Measurements from ENCODE around the gene ATP5MC3.
A peak's percentile ranks its signal among the peaks of the same experiment; 100 is the strongest.
"Not testable (repeated sequence)": the region's sequence is repeated elsewhere in the genome, so short reads cannot be mapped to it uniquely, and the experiment has no call there.

The ATP5MC3 gene

GRCh38 chr2:175181104-175181876, at the start of gene ATP5MC3:
Gene ATP5MC3, minus strand, starts transcription at chr2:175181710. Its CDS starts 317 bp downstream, at chr2:175181393.
- Histone ChIP-seq H3K4me1 (peaks cover 13 to 29% (median 18%) of the 10 kb centered on the region in 10 experiments), H3K4me3 (peak within 1 kb of the TSS; percentile 77 to 96 (median 86)), H3K27me3 (no peaks in the 10 kb centered on the region), H3K9me3 (replicated peaks in 1 of 11) (no peaks in the 10 kb centered on the region; a peak in 2 of 22 replicates), H4K20me1 (peaks cover 35 to 50% (median 46%) of the 10 kb centered on the region in 11 experiments; a peak in 21 of 22 replicates), H3K27ac (peak within 1 kb of the TSS; percentile 84 to 94 (median 90)), H3K36me3 (peaks cover 38 to 43% (median 41%) of the 10 kb centered on the region in 11 experiments), H3K4me2 (peak within 1 kb of the TSS; percentile 69 to 95 (median 80)), H3K9ac (peak within 1 kb of the TSS; percentile 88 to 98 (median 91))
- no peak for TF ChIP-seq Cebpa-rat (IDR thresholded peaks at IDR 0.05)

GRCh38 chr2:175228601-175229000, 47.1 kb upstream of the ATP5MC3 start:
- H4K20me1 ChIP-seq; H3K9ac ChIP-seq; H3K4me3 ChIP-seq; H3K27me3 ChIP-seq; H3K4me1 ChIP-seq; H3K9me3 ChIP-seq (replicated peaks in 1 of 11); H3K36me3 ChIP-seq; H3K4me2 ChIP-seq; H3K27ac ChIP-seq: not testable (repeated sequence)

- TF ChIP-seq Cebpa-rat (IDR thresholded peaks at IDR 0.05), result no peak
- H3K27ac ChIP-seq, result no peak overlapping the region
- no peak overlapping the region for H3K9ac ChIP-seq
- H3K36me3 ChIP-seq, result no peaks in the 10 kb centered on the region
- H3K27me3 ChIP-seq, result no peaks in the 10 kb centered on the region
- H3K4me3 ChIP-seq, result no peak overlapping the region
- no peaks in the 10 kb centered on the region for H3K9me3 ChIP-seq (replicated peaks in 1 of 11)
- H3K4me2 ChIP-seq, result no peak overlapping the region
- H3K4me1 ChIP-seq, result peaks cover 0 to 4% (median 0%) of the 10 kb centered on the region in 10 experiments; a peak in 6 of 20 replicates
- no peaks in the 10 kb centered on the region for H4K20me1 ChIP-seq
These were observed 46.7 kb upstream of the ATP5MC3 start for GRCh38 chr2:175228179-175228578.

- no peaks in the 10 kb centered on the region for H4K20me1 ChIP-seq
- TF ChIP-seq Cebpa-rat (IDR thresholded peaks at IDR 0.05), result no peak
- H3K27ac ChIP-seq, result no peak overlapping the region
- H3K4me1 ChIP-seq, result no peaks in the 10 kb centered on the region
- no peak overlapping the region for H3K9ac ChIP-seq
- no peaks in the 10 kb centered on the region for H3K27me3 ChIP-seq
- no peak overlapping the region for H3K4me3 ChIP-seq
- no peak overlapping the region for H3K4me2 ChIP-seq
- no peaks in the 10 kb centered on the region for H3K9me3 ChIP-seq (replicated peaks in 1 of 11)
- no peaks in the 10 kb centered on the region for H3K36me3 ChIP-seq
These were observed 45.9 kb upstream of the ATP5MC3 start for GRCh38 chr2:175227393-175227792.

- Histone ChIP-seq H4K20me1 (no peaks in the 10 kb centered on the region), H3K9me3 (replicated peaks in 1 of 11) (no peaks in the 10 kb centered on the region), H3K4me3 (no peak overlapping the region), H3K4me1 (no peaks in the 10 kb centered on the region), H3K4me2 (no peak overlapping the region), H3K27ac (no peak overlapping the region), H3K9ac (no peak overlapping the region), H3K27me3 (no peaks in the 10 kb centered on the region), H3K36me3 (no peaks in the 10 kb centered on the region)
- TF ChIP-seq Cebpa-rat (IDR thresholded peaks at IDR 0.05), result no peak
These were observed 38.6 kb upstream of the ATP5MC3 start for GRCh38 chr2:175220075-175220474.

DNA sequence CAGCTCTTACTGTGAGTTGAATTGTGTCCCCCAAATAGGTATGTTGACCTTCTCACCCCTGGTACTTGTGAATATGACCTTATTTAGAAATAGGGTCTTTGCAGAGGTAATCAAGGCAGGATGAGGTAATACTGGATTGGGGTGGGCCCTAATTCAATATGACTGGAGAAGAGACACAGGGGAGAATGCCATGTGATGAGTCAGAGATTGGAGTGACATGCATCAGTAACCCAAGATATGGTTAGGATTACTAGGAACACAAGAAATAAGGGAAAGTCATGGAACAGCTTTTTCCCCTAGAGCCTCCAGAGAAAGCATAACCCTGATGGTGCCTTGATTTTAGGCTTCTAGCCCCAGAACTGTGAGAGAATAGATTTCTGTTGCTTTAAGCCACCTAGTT, 37.0 kb upstream of the ATP5MC3 start:
- no peaks in the 10 kb centered on the region for H3K36me3 ChIP-seq
- H3K9ac ChIP-seq, result no peak overlapping the region
- H3K9me3 ChIP-seq (replicated peaks in 1 of 11), result no peaks in the 10 kb centered on the region
- H3K27ac ChIP-seq, result no peak overlapping the region
- no peaks in the 10 kb centered on the region for H3K27me3 ChIP-seq
- H3K4me2 ChIP-seq, result no peak overlapping the region
- H3K4me3 ChIP-seq, result no peak overlapping the region
- TF ChIP-seq Cebpa-rat (IDR thresholded peaks at IDR 0.05), result no peak
- no peaks in the 10 kb centered on the region for H3K4me1 ChIP-seq
- no peaks in the 10 kb centered on the region for H4K20me1 ChIP-seq

DNA sequence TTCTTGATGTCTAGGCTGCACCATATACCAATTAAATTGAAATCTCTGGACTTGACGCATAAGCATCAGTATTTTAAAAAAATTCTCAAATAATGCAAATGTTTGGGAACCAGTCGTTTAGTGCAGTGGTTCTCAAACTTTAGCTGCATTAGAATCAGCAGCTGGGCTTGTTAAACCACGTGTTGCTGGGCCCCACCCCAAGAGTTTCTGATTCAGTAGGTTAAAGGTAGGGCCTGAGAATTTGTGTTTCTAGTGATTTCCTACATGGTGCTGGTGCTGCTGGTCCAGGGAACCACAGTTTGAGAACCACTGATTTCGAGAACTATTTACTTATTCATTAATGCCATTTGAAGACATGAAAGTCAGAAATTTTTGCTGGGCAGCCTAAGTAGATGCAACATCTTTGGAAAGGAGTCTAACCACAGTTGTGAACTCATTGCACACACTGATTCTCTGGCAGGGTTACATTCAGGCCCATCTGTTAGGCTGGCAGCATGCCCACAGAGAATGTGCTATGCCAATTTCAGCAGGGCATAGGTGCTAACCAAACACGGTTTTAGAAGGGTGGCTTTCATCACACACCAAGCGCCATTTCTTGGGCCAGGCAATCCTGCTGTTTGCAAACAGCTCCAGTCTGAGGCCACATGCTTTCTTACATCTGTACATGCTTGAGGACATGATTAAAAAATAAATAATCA, 26.4 kb upstream of the ATP5MC3 start:
- Histone ChIP-seq H3K36me3 (no peaks in the 10 kb centered on the region), H3K27me3 (no peaks in the 10 kb centered on the region), H3K4me2 (no peak overlapping the region), H4K20me1 (no peaks in the 10 kb centered on the region), H3K4me1 (no peaks in the 10 kb centered on the region), H3K9me3 (replicated peaks in 1 of 11) (no peaks in the 10 kb centered on the region), H3K27ac (no peak overlapping the region), H3K4me3 (no peak overlapping the region), H3K9ac (no peak overlapping the region)
- TF ChIP-seq Cebpa-rat (IDR thresholded peaks at IDR 0.05), result no peak

DNA sequence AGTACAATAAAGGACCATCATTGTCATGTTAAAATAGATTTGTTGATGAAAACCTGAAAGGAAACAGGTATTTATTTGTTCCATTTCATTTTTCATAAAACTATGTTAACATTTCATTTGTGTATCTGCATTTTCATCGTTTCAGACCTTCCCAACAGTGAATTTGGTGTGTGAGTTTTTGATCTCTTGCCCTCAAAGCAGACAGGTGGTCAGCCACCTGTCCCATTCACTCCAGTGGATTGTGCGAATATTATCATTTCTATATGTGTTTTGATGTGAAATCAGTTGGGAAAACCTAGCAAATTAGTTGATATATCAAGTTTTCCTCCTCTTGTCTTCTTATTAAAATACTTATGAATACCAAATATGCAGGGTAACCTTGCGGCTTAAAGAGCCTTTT, 25.4 kb upstream of the ATP5MC3 start:
- no peak for TF ChIP-seq Cebpa-rat (IDR thresholded peaks at IDR 0.05)
- no peaks in the 10 kb centered on the region for H4K20me1 ChIP-seq

GRCh38 chr2:175205523-175205922, 24.0 kb upstream of the ATP5MC3 start:
- no peaks in the 10 kb centered on the region for H3K4me1 ChIP-seq
- H3K4me2 ChIP-seq, result no peak overlapping the region
- no peak for TF ChIP-seq Cebpa-rat (IDR thresholded peaks at IDR 0.05)
- no peaks in the 10 kb centered on the region for H3K36me3 ChIP-seq
- no peak overlapping the region for H3K4me3 ChIP-seq
- H3K9ac ChIP-seq, result no peak overlapping the region
- H3K9me3 ChIP-seq (replicated peaks in 1 of 11), result no peaks in the 10 kb centered on the region
- no peaks in the 10 kb centered on the region for H3K27me3 ChIP-seq
- no peaks in the 10 kb centered on the region for H4K20me1 ChIP-seq
- no peak overlapping the region for H3K27ac ChIP-seq

More for the DNA sequence above, 25.4 kb upstream of the ATP5MC3 start:
- Histone ChIP-seq H3K9me3 (replicated peaks in 1 of 11) (no peaks in the 10 kb centered on the region), H3K27me3 (no peaks in the 10 kb centered on the region), H3K9ac (no peak overlapping the region), H3K27ac (no peak overlapping the region), H3K4me3 (no peak overlapping the region), H3K4me2 (no peak overlapping the region), H3K4me1 (no peaks in the 10 kb centered on the region), H3K36me3 (no peaks in the 10 kb centered on the region)

Measured in BLaER1 treated with 17β-estradiol and CSF1 and Interleukin-3, amounts not matched to agents 10 nM and 100 nM (cell line).